SJCRH30 (cell line): ENCODE results near the gene CHID1. TPM values are rescaled to one million over a fixed set of nuclear protein-coding genes. Genes with fewer than 3 reads are reported as not detected.

ENCODE experiments used
- DNase-seq, 2 experiments: peaks; one replicate each; pipeline ENCODE4 v3.0.0-alpha.2; 2015 to 2020
- H3K27ac ChIP-seq: fragments of 250-450 bp; sonication (Bioruptor Pico); 2 replicates; pipeline ENCODE4 v1.5.1; 2020; ENCODE audit warnings: mild to moderate bottlenecking, moderate library complexity
- H3K27me3 ChIP-seq: fragments of 250-450 bp; sonication (Bioruptor Pico); 2 replicates; pipeline ENCODE4 v1.5.1; 2020; ENCODE audit warnings: mild to moderate bottlenecking, moderate library complexity
- H3K36me3 ChIP-seq: fragments of 250-450 bp; sonication (Bioruptor Pico); 2 replicates; pipeline ENCODE4 v1.5.1; 2020; ENCODE audit warnings: mild to moderate bottlenecking, moderate library complexity
- H3K4me1 ChIP-seq: fragments of 250-450 bp; sonication (Bioruptor Pico); 2 replicates; pipeline ENCODE4 v1.5.1; 2020; ENCODE audit warnings: mild to moderate bottlenecking, moderate library complexity
- H3K4me3 ChIP-seq: fragments of 250-450 bp; sonication (Bioruptor Pico); 2 replicates; pipeline ENCODE4 v1.5.1; 2020; ENCODE audit warnings: mild to moderate bottlenecking, moderate library complexity
- H3K9me3 ChIP-seq: fragments of 250-450 bp; sonication (Bioruptor Pico); replicated peaks from 2 replicates; pipeline ENCODE4 v1.5.1; 2020; ENCODE audit warnings: mild to moderate bottlenecking, moderate library complexity
- total RNA-seq: library from RNA; depleted of rRNA; stranded (reverse); fragments of >200 nt; shearing (Covaris generic); gene quantifications from 2 replicates; pipeline ENCODE4 v1.2.3, GENCODE V29; 2014

The CHID1 gene
- total RNA-seq, 1 experiment from 2014 or later: 56.7 TPM

DNA sequence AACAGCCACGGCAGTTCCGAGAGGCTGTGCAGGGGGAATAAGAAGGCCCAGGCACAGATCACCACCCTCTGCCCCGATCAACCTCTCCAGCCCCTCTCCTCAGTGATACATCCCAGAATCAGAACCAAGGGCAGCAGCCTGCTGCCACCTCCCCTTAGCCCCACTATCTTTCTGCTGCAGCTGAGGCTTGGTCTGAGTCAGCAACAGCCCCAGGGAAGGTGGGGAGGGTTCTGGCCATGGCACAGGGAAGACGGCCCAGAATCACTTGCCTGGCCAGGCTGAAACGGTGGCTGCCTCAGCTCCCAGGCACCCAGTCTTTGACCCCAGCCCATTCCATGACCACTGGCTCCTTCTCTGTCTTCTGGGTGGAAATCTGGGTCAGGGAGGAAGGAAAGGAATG, 2.3 kb downstream of the CHID1 start:
- peaks cover 11% of the 10 kb centered on the region; the same call in 1 of the 2 replicates for H3K36me3 ChIP-seq
- H3K4me1 ChIP-seq: no peaks in the 10 kb centered on the region
- no peak for DNase-seq
- H3K4me3 ChIP-seq: no peak overlapping the region
- H3K9me3 ChIP-seq: no peaks in the 10 kb centered on the region
- H3K27ac ChIP-seq: no peak overlapping the region
- no peaks in the 10 kb centered on the region for H3K27me3 ChIP-seq

DNA sequence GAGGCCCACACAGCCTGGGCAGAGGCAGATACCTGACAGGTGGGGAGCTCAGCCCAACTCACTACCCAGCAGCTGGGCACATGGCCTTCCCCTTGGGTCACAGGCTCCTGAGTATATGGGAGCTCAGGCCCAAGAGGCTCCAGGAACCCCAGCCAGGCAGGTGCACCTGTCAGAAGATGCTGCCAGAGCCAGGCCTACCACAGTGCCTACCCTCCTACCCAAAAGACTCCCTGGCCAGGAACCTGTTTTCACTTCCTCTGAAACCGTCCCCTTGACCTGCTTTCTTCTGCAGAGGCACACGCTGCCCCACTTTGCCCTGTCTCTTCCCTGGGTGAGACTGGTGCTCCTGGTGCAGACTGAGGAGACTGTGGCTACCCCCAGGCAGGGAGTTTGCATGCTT, 2.9 kb downstream of the CHID1 start:
- DNase-seq: no peak
- Histone ChIP-seq H3K4me1 (no peaks in the 10 kb centered on the region), H3K4me3 (no peak overlapping the region), H3K27ac (no peak overlapping the region), H3K27me3 (no peaks in the 10 kb centered on the region), H3K36me3 (peaks cover 13% of the 10 kb centered on the region; the same call in 1 of the 2 replicates), H3K9me3 (no peaks in the 10 kb centered on the region)

DNA sequence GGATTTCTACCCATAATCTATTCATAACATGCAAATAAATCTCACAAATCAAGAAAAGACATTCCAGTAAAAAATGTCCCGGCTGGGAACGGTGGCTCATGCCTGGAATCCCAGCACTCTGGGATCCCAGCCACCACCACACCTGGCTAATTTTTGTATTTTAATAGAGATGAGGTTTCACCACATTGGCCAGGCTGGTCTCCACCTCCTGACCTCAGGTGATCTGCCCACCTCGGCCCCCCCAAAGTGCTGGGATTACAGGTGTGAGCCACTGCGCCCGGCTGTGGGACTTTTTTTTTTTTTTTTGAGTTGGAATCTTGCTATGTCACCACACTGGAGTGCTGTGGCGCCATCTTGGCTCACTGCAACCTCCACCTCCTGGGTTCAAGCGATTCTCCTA, 4.7 kb downstream of the CHID1 start:
- Histone ChIP-seq H3K4me1 (no peaks in the 10 kb centered on the region), H3K36me3 (peaks cover 17% of the 10 kb centered on the region; the same call in 1 of the 2 replicates), H3K4me3 (no peak overlapping the region), H3K27ac (no peak overlapping the region), H3K27me3 (no peaks in the 10 kb centered on the region), H3K9me3 (no peaks in the 10 kb centered on the region)
- no peak for DNase-seq

DNA sequence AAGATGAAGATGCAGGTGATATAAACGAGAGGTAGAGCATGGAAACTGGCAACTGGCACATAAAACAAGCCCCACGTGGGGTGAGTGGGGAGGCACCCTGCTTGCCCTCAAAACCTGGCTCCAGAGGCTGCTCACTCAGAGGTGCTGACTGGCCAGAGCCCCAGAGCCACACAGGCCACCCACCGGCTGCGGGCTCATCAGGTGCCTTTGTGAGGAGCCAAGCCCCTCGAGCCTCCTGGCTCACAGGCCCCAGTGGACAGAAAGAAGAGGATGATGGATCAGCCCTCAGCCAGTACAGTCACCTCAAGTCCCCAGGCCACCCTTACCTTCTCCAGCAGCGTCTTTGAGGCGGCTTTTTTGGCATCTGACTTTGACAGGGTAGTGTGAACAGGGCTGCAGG, 6.2 kb downstream of the CHID1 start:
- Histone ChIP-seq H3K27ac (no peak overlapping the region), H3K36me3 (peaks cover 29% of the 10 kb centered on the region; the same call in 1 of the 2 replicates), H3K4me1 (no peaks in the 10 kb centered on the region), H3K9me3 (no peaks in the 10 kb centered on the region), H3K27me3 (no peaks in the 10 kb centered on the region), H3K4me3 (no peak overlapping the region)
- DNase-seq: no peak

DNA sequence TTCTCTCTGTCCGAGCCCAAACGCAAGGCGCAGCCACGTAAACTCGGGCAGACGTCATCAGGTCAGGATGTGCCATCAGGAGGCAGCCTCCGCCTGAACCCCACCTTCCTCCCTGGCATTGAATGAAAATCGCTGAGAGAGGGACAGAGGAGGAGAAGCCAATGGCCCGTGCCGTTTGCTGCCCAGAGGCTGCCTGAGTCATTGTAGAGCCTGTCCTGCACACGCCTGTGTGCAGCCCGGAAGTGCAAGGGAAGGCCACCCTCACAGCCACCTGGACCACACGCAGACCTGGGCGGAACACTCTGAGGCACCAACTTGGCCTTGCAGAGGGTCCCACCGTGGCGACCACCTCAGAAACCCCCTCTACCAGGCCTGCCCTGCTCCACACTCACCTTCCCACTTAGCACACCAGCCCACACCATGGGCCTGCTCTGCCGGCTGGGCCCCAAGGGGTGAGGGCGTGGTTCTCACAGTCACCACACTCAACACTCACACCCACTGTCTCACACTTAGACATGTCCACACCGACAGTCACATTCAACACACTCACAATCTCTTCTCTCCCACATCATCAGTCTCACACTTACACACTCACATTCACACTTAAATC, 9.1 kb downstream of the CHID1 start:
- no peak for DNase-seq
- Histone ChIP-seq H3K4me1 (no peaks in the 10 kb centered on the region), H3K4me3 (no peak overlapping the region), H3K36me3 (peaks cover 36% of the 10 kb centered on the region; the same call in 1 of the 2 replicates), H3K9me3 (no peaks in the 10 kb centered on the region), H3K27ac (no peak overlapping the region), H3K27me3 (no peaks in the 10 kb centered on the region)

DNA sequence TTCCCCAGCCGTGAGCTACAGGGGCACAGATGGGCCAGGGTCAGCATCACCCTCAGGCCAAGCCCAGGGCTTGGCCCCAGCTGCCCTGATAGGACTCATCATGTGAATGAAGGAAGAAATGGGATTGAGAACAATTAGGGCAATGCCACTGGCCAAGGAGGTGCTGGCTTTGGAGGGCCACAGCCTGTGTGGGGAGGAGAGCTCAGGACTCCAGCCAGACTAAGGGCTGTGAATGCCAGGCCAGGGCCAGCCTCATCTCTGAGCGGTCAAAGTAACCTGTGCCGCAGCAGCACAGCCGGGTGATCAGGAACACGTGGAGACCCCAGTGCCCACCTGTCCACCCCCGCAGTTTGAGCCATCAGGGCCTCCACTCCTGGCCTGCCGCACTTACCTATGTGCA, 10.1 kb downstream of the CHID1 start:
- Histone ChIP-seq H3K4me1 (no peaks in the 10 kb centered on the region), H3K27ac (no peak overlapping the region), H3K36me3 (peaks cover 36% of the 10 kb centered on the region; the same call in 1 of the 2 replicates), H3K9me3 (no peaks in the 10 kb centered on the region), H3K27me3 (no peaks in the 10 kb centered on the region), H3K4me3 (no peak overlapping the region)
- no peak for DNase-seq

DNA sequence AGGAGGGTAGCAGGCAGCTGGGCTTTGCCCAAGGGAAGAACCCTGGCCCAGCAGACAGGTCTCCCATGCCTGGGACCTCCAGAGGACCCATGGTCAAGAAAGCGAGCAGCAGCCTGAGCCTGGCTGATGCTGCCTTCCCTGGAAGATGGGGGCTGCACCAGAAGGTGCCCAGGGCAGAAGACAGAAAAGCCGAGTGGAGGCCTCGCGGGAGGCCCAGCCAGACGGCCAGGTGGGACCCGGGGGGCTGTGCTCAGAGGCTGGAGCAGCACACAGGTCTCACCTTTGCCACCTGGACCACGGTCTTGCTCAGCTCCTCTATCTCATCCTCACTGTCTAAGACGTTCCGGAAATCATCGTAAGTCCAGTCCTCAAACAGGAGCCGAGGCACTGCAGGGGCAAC, 10.9 kb downstream of the CHID1 start:
- no peak overlapping the region for H3K4me3 ChIP-seq
- no peak overlapping the region for H3K27ac ChIP-seq
- H3K27me3 ChIP-seq: no peaks in the 10 kb centered on the region
- H3K9me3 ChIP-seq: no peaks in the 10 kb centered on the region
- no peaks in the 10 kb centered on the region for H3K4me1 ChIP-seq
- DNase-seq: no peak
- peaks cover 36% of the 10 kb centered on the region; the same call in 1 of the 2 replicates for H3K36me3 ChIP-seq

DNA sequence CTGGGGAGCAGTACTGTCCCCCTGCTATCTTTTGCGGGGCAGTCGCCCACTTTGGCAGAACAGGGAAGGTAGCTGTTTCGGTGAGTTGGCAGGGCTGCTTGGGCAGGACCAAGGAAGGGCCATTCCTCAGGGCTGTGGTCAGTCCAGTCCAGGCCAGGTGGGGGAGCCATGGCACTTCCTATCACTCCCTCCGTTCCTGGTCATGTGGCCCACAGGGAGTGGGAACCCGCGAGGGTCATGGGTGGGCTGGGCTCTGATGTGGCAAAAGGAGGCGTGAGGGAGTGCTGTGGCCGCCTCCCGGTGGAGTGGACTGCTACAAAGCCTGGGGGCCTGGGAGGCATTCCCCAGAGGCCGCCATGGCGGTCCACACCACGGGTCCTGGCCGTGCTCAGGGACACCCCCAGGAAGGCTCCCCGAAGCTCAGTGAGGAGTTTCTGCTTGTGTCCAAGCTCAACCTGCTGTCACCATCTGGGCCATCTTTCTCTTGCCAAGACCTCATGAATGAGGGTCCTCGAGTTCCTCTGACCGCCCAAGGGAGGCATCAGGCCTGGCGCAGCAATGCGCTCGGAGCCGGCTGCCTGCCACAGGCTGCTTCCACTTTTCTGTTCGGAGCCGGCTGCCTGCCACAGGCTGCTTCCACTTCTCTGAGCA, 11.9 kb downstream of the CHID1 start:
- Histone ChIP-seq H3K27me3 (no peaks in the 10 kb centered on the region), H3K27ac (no peak overlapping the region), H3K4me3 (no peak overlapping the region), H3K4me1 (no peaks in the 10 kb centered on the region), H3K9me3 (no peaks in the 10 kb centered on the region), H3K36me3 (peaks cover 29% of the 10 kb centered on the region; the same call in 1 of the 2 replicates)
- peak; percentile 42 to 48 for DNase-seq

DNA sequence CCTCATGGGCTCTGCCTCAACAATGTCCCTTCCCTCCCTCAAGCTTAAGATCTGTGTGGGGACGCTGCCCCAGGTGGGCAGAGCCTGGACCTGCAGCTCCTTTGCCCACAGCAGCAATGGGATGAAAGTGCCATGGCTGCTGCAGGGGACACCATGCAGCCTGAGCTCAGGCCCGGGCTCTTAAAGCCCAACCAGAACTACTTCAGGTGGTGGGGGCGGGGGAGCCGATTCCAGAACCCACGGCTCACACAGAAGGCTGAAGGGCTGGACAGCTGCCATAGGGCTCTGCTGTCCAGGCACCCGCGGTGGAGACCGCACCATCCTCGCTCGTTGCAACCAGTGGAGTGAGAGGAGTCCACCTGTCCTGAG, 12.5 kb downstream of the CHID1 start:
- Histone ChIP-seq H3K36me3 (peaks cover 29% of the 10 kb centered on the region; the same call in 1 of the 2 replicates), H3K4me1 (no peaks in the 10 kb centered on the region)
- peak; percentile 42 to 60 for DNase-seq

DNA sequence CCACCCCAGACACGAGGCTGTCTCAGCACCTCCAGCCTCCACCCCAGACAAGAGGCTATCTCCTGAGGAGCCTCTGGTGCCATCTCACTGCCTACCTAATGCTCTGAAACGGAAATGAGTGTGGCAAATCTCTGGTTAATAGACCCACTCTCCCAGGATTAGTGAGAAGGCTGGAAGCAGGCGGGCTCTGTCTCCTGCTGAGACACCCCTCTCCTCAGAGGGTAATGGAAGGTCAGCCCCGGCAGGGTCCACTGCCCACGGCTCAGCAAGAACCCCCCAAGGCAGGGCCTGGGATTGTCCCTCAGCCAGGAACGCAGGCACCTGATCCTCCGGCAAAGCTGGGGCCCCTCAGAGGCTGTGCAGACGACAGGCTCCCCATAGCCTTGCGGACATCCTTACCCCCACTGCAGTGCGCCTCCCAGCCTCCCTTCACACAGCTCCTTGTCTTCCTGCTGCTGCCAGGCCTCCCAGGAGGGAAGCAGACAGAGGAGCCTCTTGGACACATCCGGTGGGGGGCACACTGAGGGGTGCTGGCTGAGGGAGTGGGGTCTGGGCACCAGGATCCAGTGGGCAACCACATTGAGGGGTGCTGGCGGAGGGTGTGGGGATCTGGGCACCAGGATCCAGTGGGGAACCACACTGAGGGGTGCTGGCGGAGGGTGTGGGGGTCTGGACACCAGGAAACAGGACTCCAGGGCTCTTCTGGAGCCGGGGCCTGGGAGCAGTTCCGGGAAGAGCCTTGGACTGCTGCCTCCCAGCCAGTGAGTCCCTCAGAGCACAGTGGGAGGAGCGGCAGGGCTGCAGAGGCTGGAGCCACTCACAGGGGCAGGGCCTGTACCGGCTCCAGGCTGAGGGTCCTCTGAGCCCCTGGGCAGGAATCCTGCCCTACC, 13.1 kb downstream of the CHID1 start:
- no peaks in the 10 kb centered on the region for H3K27me3 ChIP-seq
- no peak overlapping the region for H3K27ac ChIP-seq
- H3K4me3 ChIP-seq: no peak overlapping the region
- no peak for DNase-seq
- H3K36me3 ChIP-seq: peaks cover 26% of the 10 kb centered on the region; the same call in 1 of the 2 replicates
- H3K4me1 ChIP-seq: no peaks in the 10 kb centered on the region; the same call in 1 of the 2 replicates
- no peaks in the 10 kb centered on the region for H3K9me3 ChIP-seq

More for the DNA sequence above, 12.5 kb downstream of the CHID1 start:
- Histone ChIP-seq H3K9me3 (no peaks in the 10 kb centered on the region), H3K27ac (no peak overlapping the region), H3K4me3 (no peak overlapping the region), H3K27me3 (no peaks in the 10 kb centered on the region)

DNA sequence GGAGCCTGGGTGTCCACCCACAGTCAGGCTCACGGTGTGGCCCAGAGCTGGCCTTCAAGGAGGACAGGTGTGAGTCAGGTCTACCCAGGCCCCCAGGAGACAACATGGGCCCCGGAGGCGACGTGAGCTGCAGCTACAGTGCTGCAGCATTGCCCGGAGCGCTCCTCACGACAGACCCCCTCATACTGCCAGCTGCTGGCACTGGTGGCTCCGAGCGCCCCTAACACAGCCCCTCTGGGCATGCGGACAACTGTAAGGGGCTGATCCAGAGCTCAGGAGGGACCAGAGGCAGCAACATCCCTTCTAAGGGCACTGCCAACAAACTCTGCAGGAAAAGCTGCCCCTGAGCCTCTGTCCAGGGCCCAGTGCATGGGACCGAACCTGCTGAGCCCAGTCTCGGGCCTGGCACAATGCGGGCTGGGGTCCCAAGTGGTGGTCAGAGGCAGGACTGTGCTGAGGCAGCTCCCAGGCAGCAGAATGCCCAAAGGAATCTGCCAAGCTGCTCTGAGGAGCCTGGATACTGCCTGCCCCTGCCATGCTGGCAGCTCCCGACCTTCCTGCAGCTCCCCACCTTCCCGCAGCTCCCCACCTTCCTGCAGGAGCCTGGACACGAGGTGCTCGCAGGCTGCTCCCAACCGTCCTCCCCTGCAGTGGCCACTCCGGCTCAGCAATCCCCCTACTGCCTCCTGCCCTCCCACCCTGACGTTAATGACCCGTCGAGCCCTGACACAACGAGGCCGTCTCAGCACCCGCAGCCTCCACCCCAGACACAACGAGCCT, 15.1 kb downstream of the CHID1 start:
- Histone ChIP-seq H3K36me3 (peaks cover 20% of the 10 kb centered on the region; the same call in 1 of the 2 replicates), H3K4me1 (peaks cover 16% of the 10 kb centered on the region), H3K27me3 (no peaks in the 10 kb centered on the region), H3K27ac (no peak overlapping the region), H3K9me3 (no peaks in the 10 kb centered on the region), H3K4me3 (no peak overlapping the region)
- no peak for DNase-seq

DNA sequence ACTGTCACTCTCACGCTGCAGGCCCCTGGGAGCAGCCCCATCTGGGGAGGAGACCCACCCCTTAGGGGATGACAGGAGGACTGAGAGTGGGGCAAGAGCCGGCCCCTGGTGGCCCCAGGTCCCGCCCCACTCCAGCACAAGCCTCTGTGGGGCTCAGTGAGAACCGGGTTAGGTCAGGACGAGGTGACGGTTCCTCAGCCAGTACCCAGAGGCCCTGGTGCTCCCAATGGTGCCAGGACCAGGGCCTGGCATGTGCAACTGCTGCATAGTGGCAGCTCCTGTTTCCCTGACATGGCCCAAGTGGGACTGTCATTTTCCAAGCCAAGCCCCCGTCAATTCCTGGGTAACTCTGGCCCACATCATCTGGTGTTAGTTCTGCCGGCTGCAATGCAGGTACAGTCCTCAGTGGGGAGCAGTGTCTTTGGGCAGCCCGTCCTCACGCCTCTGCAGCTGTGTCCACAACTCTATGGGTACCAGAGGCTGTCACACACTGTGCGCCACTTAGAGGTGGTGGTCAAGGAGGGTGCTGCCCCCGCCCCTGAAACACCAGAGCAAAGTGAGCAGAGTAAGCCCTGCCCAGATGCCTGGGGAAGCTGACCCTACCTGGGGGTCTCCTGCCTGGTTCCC, 15.9 kb downstream of the CHID1 start:
- Histone ChIP-seq H3K27me3 (no peaks in the 10 kb centered on the region), H3K4me3 (no peak overlapping the region), H3K36me3 (peaks cover 12% of the 10 kb centered on the region; the same call in 1 of the 2 replicates), H3K27ac (no peak overlapping the region), H3K9me3 (no peaks in the 10 kb centered on the region), H3K4me1 (peaks cover 24% of the 10 kb centered on the region)
- no peak for DNase-seq

DNA sequence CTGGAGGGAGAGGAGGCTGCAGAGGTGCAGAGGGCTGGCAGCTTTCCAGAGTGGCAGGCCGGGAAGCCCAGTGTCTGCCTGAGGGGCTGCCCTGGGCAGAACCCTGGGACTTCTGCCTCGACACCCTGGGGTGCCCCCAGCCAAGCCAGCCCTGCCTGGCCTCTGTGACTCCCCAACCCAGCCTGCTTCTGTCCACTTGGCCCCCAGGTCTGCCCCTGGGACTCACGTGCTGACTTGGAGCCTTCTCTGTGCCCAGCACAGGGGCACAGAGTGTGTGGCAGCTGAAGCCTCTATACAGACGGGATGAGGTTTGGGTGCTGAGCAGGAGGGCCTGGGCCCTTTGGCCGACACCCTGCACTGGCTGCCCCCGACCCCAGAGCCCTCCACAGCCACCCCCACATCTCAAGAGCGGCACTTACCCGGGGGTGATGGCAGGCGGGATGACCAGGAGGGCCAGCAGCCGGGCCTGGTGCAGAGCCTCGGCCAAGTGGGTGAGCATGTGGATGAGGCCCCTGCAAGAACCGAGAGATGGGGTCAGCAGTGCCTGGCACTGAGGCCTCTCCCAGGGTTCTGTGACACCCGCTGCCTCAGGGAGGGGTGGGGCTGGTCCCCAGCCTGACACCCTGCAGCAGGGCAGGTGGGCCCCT, 17.5 kb downstream of the CHID1 start:
- Histone ChIP-seq H3K36me3 (no peaks in the 10 kb centered on the region), H3K4me3 (no peak overlapping the region), H3K27ac (no peak overlapping the region), H3K27me3 (no peaks in the 10 kb centered on the region), H3K9me3 (no peaks in the 10 kb centered on the region), H3K4me1 (peaks cover 33% of the 10 kb centered on the region)
- no peak for DNase-seq
